PC-3 (cell line): Measurements from ENCODE around the gene TCP1. TPM values are rescaled to one million over a fixed set of nuclear protein-coding genes. Genes with fewer than 3 reads are reported as not detected.
"Not testable (repeated sequence)": the region's sequence is repeated elsewhere in the genome, so short reads cannot be mapped to it uniquely, and the experiment has no call there.

ENCODE experiments used
- ATAC-seq: fragments of 200-7000 bp; cut with Tn5 transposase; 2 replicates; pipeline ENCODE4 v1.9.1; 2020; ENCODE audit warnings: mild to moderate bottlenecking, moderate library complexity
- BruUV-seq: library from RNA; stranded (reverse); fragments of 400-500 nt; replicated peaks from 2 replicates; lab custom pipeline; 2021; lab: Mats Ljungman, UMichigan
- CTCF ChIA-PET: fragments of 300-600 bp; sonication (Branson Sonifier 250); formaldehyde crosslinking; loops from one replicate; lab custom pipeline; 2022; ENCODE audit warnings: antibody characterized with exemption; lab: Charles Lee
- POLR2A ChIA-PET: fragments of 300-600 bp; sonication (Branson Sonifier 250); formaldehyde crosslinking; loops from one replicate; lab custom pipeline; 2022; ENCODE audit warnings: antibody characterized with exemption; ENCODE audit not compliant: unreplicated experiment; lab: Charles Lee
- DNase-seq: peaks from one replicate; pipeline ENCODE4 v3.0.0-alpha.2; 2015
- H2AFZ ChIP-seq: fragments of 300-600 bp; sonication (generic); 2 replicates; pipeline ENCODE4 v1.6.0; 2016; ENCODE audit warnings: antibody characterized with exemption, low read length
- H3F3A ChIP-seq: fragments of 300-600 bp; sonication (generic); one replicate; pipeline ENCODE4 v1.6.0; 2017; ENCODE audit warnings: antibody characterized with exemption, low read length, control low read depth, mild to moderate bottlenecking; ENCODE audit not compliant: unreplicated experiment
- H3K27ac ChIP-seq: fragments of 300-600 bp; sonication (generic); 2 replicates; pipeline ENCODE4 v1.5.1; 2016; ENCODE audit warnings: mild to moderate bottlenecking, low read length
- H3K27me3 ChIP-seq: fragments of 300-600 bp; sonication (generic); 2 replicates; pipeline ENCODE4 v1.6.1; 2016; ENCODE audit warnings: low read length, mixed read lengths
- H3K36me3 ChIP-seq: fragments of 300-600 bp; sonication (generic); 2 replicates; pipeline ENCODE4 v1.6.1; 2016; ENCODE audit warnings: low read depth, mixed run types, low read length, mixed read lengths
- H3K4me1 ChIP-seq: fragments of 300-600 bp; sonication (generic); 2 replicates; pipeline ENCODE4 v1.5.1; 2016; ENCODE audit warnings: low read length; ENCODE audit not compliant: insufficient read depth
- H3K4me2 ChIP-seq: fragments of 300-600 bp; sonication (generic); 2 replicates; pipeline ENCODE4 v1.6.0; 2016; ENCODE audit warnings: low read length
- H3K4me3 ChIP-seq: fragments of 300-600 bp; sonication (generic); 2 replicates; pipeline ENCODE4 v1.5.1; 2016; ENCODE audit warnings: mild to moderate bottlenecking, low read length, mixed read lengths
- H3K79me2 ChIP-seq: fragments of 300-600 bp; sonication (generic); 2 replicates; pipeline ENCODE4 v1.6.1; 2017; ENCODE audit warnings: low read length, mixed read lengths
- H3K9ac ChIP-seq: fragments of 300-600 bp; sonication (generic); 2 replicates; pipeline ENCODE4 v1.6.0; 2016; ENCODE audit warnings: mild to moderate bottlenecking, low read length
- H3K9me2 ChIP-seq: fragments of 300-600 bp; sonication (generic); replicated peaks from 2 replicates; pipeline ENCODE4 v1.6.1; 2016; ENCODE audit warnings: mixed run types, low read length, mixed read lengths
- H3K9me3 ChIP-seq: fragments of 300-600 bp; sonication (generic); 2 replicates; pipeline ENCODE4 v1.6.1; 2016; ENCODE audit warnings: low read length, mixed read lengths
- H4K20me1 ChIP-seq: fragments of 300-600 bp; sonication (generic); 2 replicates; pipeline ENCODE4 v1.6.1; 2016; ENCODE audit warnings: low read length, mixed read lengths
- EZH2 ChIP-seq: fragments of 300-600 bp; sonication (generic); IDR thresholded peaks from one replicate; pipeline ENCODE4 v1.6.1; 2017; ENCODE audit warnings: antibody characterized with exemption, mild to moderate bottlenecking, low read length; ENCODE audit not compliant: unreplicated experiment
- EZH2phosphoT487 ChIP-seq: fragments of 300-600 bp; sonication (generic); IDR thresholded peaks from 2 replicates; pipeline ENCODE4 v1.6.1; 2018; ENCODE audit warnings: mild to moderate bottlenecking, antibody characterized with exemption, low read length, borderline replicate concordance
- intact Hi-C: fragments of 100-400 bp; cut with micrococcal nuclease; formaldehyde crosslinking; loops from 2 replicates; pipeline ENCODE4 v1.9.0; 2023
- total RNA-seq: library from RNA; depleted of rRNA; stranded (reverse); fragments of >200 nt; gene quantifications from 2 replicates; pipeline ENCODE4 v1.2.3, GENCODE V29; 2014
- TF ChIP-seq, protein P1 (sequence below): fragments of 300-600 bp; sonication (generic); conservative IDR thresholded peaks from 2 replicates; pipeline ENCODE4 v1.5.1; 2017; ENCODE audit warnings: antibody characterized with exemption, low read depth, mild to moderate bottlenecking, low read length

The TCP1 gene
- total RNA-seq, 1 experiment from 2014 or later: 280 TPM

GRCh38 chr6:159826968-159827647 lies 37.7 kb upstream of the TCP1 start:
- Histone ChIP-seq H3K27ac (no peak overlapping the region), H2AFZ (no peak overlapping the region), H3K36me3 (no peaks in the 10 kb centered on the region), H3K9ac (no peak overlapping the region), H3K79me2 (no peaks in the 10 kb centered on the region), H3K27me3 (no peaks in the 10 kb centered on the region), H3K9me2 (no peaks in the 10 kb centered on the region), H4K20me1 (no peaks in the 10 kb centered on the region), H3K4me2 (no peak overlapping the region), H3F3A (no peaks in the 10 kb centered on the region), H3K4me1 (no peaks in the 10 kb centered on the region), H3K4me3 (no peak overlapping the region), H3K9me3 (no peaks in the 10 kb centered on the region)
- ChIA-PET POLR2A (no interaction called here), CTCF (no interaction called here)
- ATAC-seq (no peak), DNase-seq (no peak)
- no peak for TF ChIP-seq EZH2phosphoT487
- no peak for TF ChIP-seq EZH2
- TF ChIP-seq, protein P1, sequence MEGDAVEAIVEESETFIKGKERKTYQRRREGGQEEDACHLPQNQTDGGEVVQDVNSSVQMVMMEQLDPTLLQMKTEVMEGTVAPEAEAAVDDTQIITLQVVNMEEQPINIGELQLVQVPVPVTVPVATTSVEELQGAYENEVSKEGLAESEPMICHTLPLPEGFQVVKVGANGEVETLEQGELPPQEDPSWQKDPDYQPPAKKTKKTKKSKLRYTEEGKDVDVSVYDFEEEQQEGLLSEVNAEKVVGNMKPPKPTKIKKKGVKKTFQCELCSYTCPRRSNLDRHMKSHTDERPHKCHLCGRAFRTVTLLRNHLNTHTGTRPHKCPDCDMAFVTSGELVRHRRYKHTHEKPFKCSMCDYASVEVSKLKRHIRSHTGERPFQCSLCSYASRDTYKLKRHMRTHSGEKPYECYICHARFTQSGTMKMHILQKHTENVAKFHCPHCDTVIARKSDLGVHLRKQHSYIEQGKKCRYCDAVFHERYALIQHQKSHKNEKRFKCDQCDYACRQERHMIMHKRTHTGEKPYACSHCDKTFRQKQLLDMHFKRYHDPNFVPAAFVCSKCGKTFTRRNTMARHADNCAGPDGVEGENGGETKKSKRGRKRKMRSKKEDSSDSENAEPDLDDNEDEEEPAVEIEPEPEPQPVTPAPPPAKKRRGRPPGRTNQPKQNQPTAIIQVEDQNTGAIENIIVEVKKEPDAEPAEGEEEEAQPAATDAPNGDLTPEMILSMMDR: no peak
- BruUV-seq: no TSS peak
- intact Hi-C loops: no loop called here

DNA sequence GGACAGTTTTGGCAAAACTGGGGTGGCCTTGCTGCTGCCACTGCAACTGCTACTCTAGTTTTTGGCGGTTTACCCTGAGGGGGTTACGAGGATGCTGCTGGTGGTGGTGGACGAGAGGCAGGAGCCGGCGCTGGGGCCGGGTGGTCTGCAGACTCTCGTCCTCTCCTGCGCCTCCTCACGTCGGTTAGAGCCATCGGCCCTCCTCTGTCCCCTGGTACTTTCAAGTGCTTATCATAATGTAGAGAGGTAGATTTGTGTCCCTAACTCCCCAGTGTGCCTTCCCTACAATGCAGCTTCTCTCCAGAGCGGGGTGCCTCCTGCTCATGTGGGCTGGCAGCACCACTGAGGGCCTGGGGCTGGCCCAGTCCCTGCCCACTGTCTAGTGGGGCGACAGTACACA lies 36.6 kb upstream of the TCP1 start:
- no TSS peak for BruUV-seq
- TF ChIP-seq EZH2phosphoT487 (no peak), EZH2 (no peak)
- TF ChIP-seq, protein P1: no peak
- Histone ChIP-seq H3K4me3 (no peak overlapping the region), H3K27me3 (no peaks in the 10 kb centered on the region), H2AFZ (no peak overlapping the region), H3K9me3 (no peaks in the 10 kb centered on the region), H3K79me2 (no peaks in the 10 kb centered on the region), H3K27ac (no peak overlapping the region), H3K9me2 (no peaks in the 10 kb centered on the region), H3F3A (no peaks in the 10 kb centered on the region), H3K4me2 (no peak overlapping the region), H3K9ac (no peak overlapping the region), H3K36me3 (no peaks in the 10 kb centered on the region), H4K20me1 (no peaks in the 10 kb centered on the region), H3K4me1 (no peaks in the 10 kb centered on the region)
- intact Hi-C loops: no loop called here
- DNase-seq: no peak
- ChIA-PET CTCF (no interaction called here), POLR2A (no interaction called here)
- ATAC-seq: no peak

DNA sequence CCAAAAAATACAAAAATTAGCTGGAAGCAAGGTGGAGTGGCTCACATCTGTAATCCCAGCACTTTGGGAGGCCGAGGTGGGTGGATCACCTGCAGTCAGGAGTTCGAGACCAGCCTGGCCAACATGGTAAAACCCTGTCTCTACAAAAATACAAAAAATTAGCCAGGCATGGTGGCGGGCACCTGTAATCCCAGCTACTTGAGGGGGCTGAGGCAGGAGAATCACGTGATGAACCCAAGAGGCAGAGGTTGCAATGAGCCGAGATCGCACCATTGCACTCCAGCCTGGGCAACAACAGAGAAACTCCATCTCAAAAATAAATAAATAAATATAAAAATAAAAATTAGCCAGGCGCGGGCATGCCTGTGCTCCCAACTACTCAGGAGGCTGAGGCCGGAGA lies 35.3 kb upstream of the TCP1 start:
- H4K20me1 ChIP-seq, H3K36me3 ChIP-seq, H3K4me2 ChIP-seq, H3K9me2 ChIP-seq, H3K4me3 ChIP-seq, H3K79me2 ChIP-seq, POLR2A ChIA-PET, H3K27ac ChIP-seq, H3K9ac ChIP-seq, H3K4me1 ChIP-seq, H3K9me3 ChIP-seq, CTCF ChIA-PET, H3F3A ChIP-seq, H3K27me3 ChIP-seq, intact Hi-C loops, DNase-seq, BruUV-seq, ATAC-seq, H2AFZ ChIP-seq: not testable (repeated sequence)
